PC-9 (cell line): Measurements from ENCODE around the gene GPT2. TPM values are rescaled to one million over a fixed set of nuclear protein-coding genes. Genes with fewer than 3 reads are reported as not detected.

Experiments used
- BruUV-seq: library from RNA; stranded (reverse); fragments of 400-500 nt; replicated peaks from 2 replicates; lab custom pipeline; 2021; lab: Mats Ljungman, UMichigan
- CTCF ChIA-PET: fragments of 300-600 bp; sonication (Branson Sonifier 250); formaldehyde crosslinking; loops from one replicate; lab custom pipeline; 2022; ENCODE audit warnings: antibody characterized with exemption; lab: Charles Lee
- POLR2A ChIA-PET: fragments of 300-600 bp; sonication (Branson Sonifier 250); formaldehyde crosslinking; loops from one replicate; lab custom pipeline; 2022; ENCODE audit warnings: antibody characterized with exemption; ENCODE audit not compliant: unreplicated experiment; lab: Charles Lee
- DNase-seq, 2 experiments: peaks; one replicate each; pipeline versions ENCODE4 v3.0.0 to v3.0.0-alpha.2; 2015 to 2022; ENCODE audit warnings: mixed read lengths in 1 of 2
- H2AFZ ChIP-seq: fragments of 200-600 bp; sonication (generic); 2 replicates; pipeline ENCODE4 v1.8.1; 2017; ENCODE audit warnings: antibody characterized with exemption
- H3F3A ChIP-seq: fragments of 200-600 bp; sonication (generic); 2 replicates; pipeline ENCODE4 v1.8.1; 2017; ENCODE audit warnings: antibody characterized with exemption, mild to moderate bottlenecking, low read depth; ENCODE audit not compliant: insufficient read depth
- H3K27ac ChIP-seq: fragments of 200-600 bp; sonication (generic); 2 replicates; pipeline ENCODE4 v1.6.1; 2016; ENCODE audit warnings: mixed run types
- H3K27me3 ChIP-seq: fragments of 200-600 bp; sonication (generic); 2 replicates; pipeline ENCODE4 v1.6.1; 2016; ENCODE audit warnings: low read depth, mixed run types; ENCODE audit not compliant: insufficient read depth
- H3K36me3 ChIP-seq: fragments of 200-600 bp; sonication (generic); 2 replicates; pipeline ENCODE4 v1.6.1; 2016; ENCODE audit warnings: low read depth, mixed run types
- H3K4me1 ChIP-seq: fragments of 200-600 bp; sonication (generic); replicated peaks from 2 replicates; pipeline ENCODE4 v1.6.1; 2016; ENCODE audit warnings: mixed run types; ENCODE audit not compliant: insufficient read depth
- H3K4me2 ChIP-seq: fragments of 200-600 bp; sonication (generic); 2 replicates; pipeline ENCODE4 v1.6.1; 2017; ENCODE audit warnings: mixed run types
- H3K4me3 ChIP-seq: fragments of 200-600 bp; sonication (generic); 2 replicates; pipeline ENCODE4 v1.6.1; 2016; ENCODE audit warnings: mixed run types
- H3K79me2 ChIP-seq: fragments of 200-600 bp; sonication (generic); 2 replicates; pipeline ENCODE4 v1.6.1; 2017; ENCODE audit warnings: low read depth, mixed run types
- H3K9me2 ChIP-seq: fragments of 200-600 bp; sonication (generic); 2 replicates; pipeline ENCODE4 v1.8.1; 2017; ENCODE audit warnings: mild to moderate bottlenecking; ENCODE audit not compliant: insufficient read depth
- H3K9me3 ChIP-seq: fragments of 200-600 bp; sonication (generic); 2 replicates; pipeline ENCODE4 v1.8.1; 2016; ENCODE audit warnings: low read depth; ENCODE audit not compliant: insufficient read depth
- H4K20me1 ChIP-seq: fragments of 200-600 bp; sonication (generic); 2 replicates; pipeline ENCODE4 v1.8.1; 2017; ENCODE audit not compliant: insufficient read depth
- CTCF ChIP-seq: fragments of 200-600 bp; sonication (generic); conservative IDR thresholded peaks from 2 replicates; pipeline ENCODE4 v1.6.1; 2017; ENCODE audit warnings: mixed run types, antibody characterized with exemption, mild to moderate bottlenecking, moderate library complexity
- EZH2 ChIP-seq: fragments of 200-600 bp; sonication (generic); IDR thresholded peaks from 2 replicates; pipeline ENCODE4 v1.8.0; 2017; ENCODE audit warnings: antibody characterized with exemption, low read depth
- intact Hi-C: fragments of 100-400 bp; cut with micrococcal nuclease; formaldehyde crosslinking; loops from one replicate; pipeline ENCODE4 v1.10.0; 2022; ENCODE audit not compliant: unreplicated experiment
- total RNA-seq: library from RNA; stranded (reverse); gene quantifications from 2 replicates; pipeline ENCODE4 v1.2.3, GENCODE V29; 2021

The GPT2 gene
- total RNA-seq, 1 experiment from 2014 or later: 67.2 TPM

GRCh38 chr16:46894036-46894672 lies 10.0 kb downstream of the GPT2 start:
- intact Hi-C loops: no loop called here
- H3K9me3 ChIP-seq: no peaks in the 10 kb centered on the region
- ChIA-PET POLR2A (no interaction called here), CTCF (no interaction called here)
- H3K79me2 ChIP-seq: peaks cover 51% of the 10 kb centered on the region
- no peak for DNase-seq
- TF ChIP-seq CTCF (no peak), EZH2 (no peak)
- peaks cover 18% of the 10 kb centered on the region for H3K36me3 ChIP-seq
- H4K20me1 ChIP-seq: peaks cover 94% of the 10 kb centered on the region
- H3K4me1 ChIP-seq: peaks cover 13% of the 10 kb centered on the region
- H3K27ac ChIP-seq: no peak overlapping the region
- peaks cover 8% of the 10 kb centered on the region; the same call in 1 of the 2 replicates for H3F3A ChIP-seq
- no peak overlapping the region for H2AFZ ChIP-seq
- H3K9me2 ChIP-seq: no peaks in the 10 kb centered on the region
- H3K4me2 ChIP-seq: no peak overlapping the region
- BruUV-seq: no TSS peak
- H3K27me3 ChIP-seq: no peaks in the 10 kb centered on the region
- no peak overlapping the region for H3K4me3 ChIP-seq

- CTCF ChIA-PET: no interaction called here
- H3K27ac ChIP-seq: no peak overlapping the region
- no peak overlapping the region for H2AFZ ChIP-seq
- no peaks in the 10 kb centered on the region for H3K9me3 ChIP-seq
- no peak overlapping the region for H3K4me3 ChIP-seq
- no peak overlapping the region for H3K4me2 ChIP-seq
- peaks cover 94% of the 10 kb centered on the region for H4K20me1 ChIP-seq
- TF ChIP-seq CTCF (no peak), EZH2 (no peak)
- peaks cover 13% of the 10 kb centered on the region; the same call in 1 of the 2 replicates for H3K36me3 ChIP-seq
- H3K27me3 ChIP-seq: no peaks in the 10 kb centered on the region
- intact Hi-C loops: no loop called here
- H3K9me2 ChIP-seq: no peaks in the 10 kb centered on the region
- no peak for DNase-seq
- peaks cover 8% of the 10 kb centered on the region; the same call in 1 of the 2 replicates for H3F3A ChIP-seq
- POLR2A ChIA-PET: no interaction called here
- BruUV-seq: no TSS peak
- peaks cover 40% of the 10 kb centered on the region for H3K79me2 ChIP-seq
- peaks cover 9% of the 10 kb centered on the region for H3K4me1 ChIP-seq
These were observed 11.5 kb downstream of the GPT2 start for GRCh38 chr16:46895399-46896313.

GRCh38 chr16:46896314-46896968 lies 12.3 kb downstream of the GPT2 start:
- no peaks in the 10 kb centered on the region for H3K27me3 ChIP-seq
- H3K4me1 ChIP-seq: peaks cover 9% of the 10 kb centered on the region
- no peak overlapping the region for H3K27ac ChIP-seq
- BruUV-seq: no TSS peak
- ChIA-PET POLR2A (no interaction called here), CTCF (no interaction called here)
- peaks cover 89% of the 10 kb centered on the region for H4K20me1 ChIP-seq
- no peak overlapping the region for H2AFZ ChIP-seq
- DNase-seq: no peak
- H3K9me2 ChIP-seq: no peaks in the 10 kb centered on the region
- H3K4me2 ChIP-seq: no peak overlapping the region
- no peaks in the 10 kb centered on the region for H3K9me3 ChIP-seq
- no peak overlapping the region for H3K4me3 ChIP-seq
- no peak for TF ChIP-seq EZH2
- TF ChIP-seq CTCF: no peak
- peaks cover 8% of the 10 kb centered on the region; the same call in 1 of the 2 replicates for H3F3A ChIP-seq
- intact Hi-C loops: no loop called here
- H3K36me3 ChIP-seq: peaks cover 13% of the 10 kb centered on the region; the same call in 1 of the 2 replicates
- peaks cover 37% of the 10 kb centered on the region for H3K79me2 ChIP-seq
